PC-3 (cell line): Measurements from ENCODE around the gene SOWAHC. TPM values are rescaled to one million over a fixed set of nuclear protein-coding genes. Genes with fewer than 3 reads are reported as not detected.

ENCODE experiments used
- ATAC-seq: fragments of 200-7000 bp; cut with Tn5 transposase; 2 replicates; pipeline ENCODE4 v1.9.1; 2020; ENCODE audit warnings: mild to moderate bottlenecking, moderate library complexity
- BruUV-seq: library from RNA; stranded (reverse); fragments of 400-500 nt; replicated peaks from 2 replicates; lab custom pipeline; 2021; lab: Mats Ljungman, UMichigan
- CTCF ChIA-PET: fragments of 300-600 bp; sonication (Branson Sonifier 250); formaldehyde crosslinking; loops from one replicate; lab custom pipeline; 2022; ENCODE audit warnings: antibody characterized with exemption; lab: Charles Lee
- POLR2A ChIA-PET: fragments of 300-600 bp; sonication (Branson Sonifier 250); formaldehyde crosslinking; loops from one replicate; lab custom pipeline; 2022; ENCODE audit warnings: antibody characterized with exemption; ENCODE audit not compliant: unreplicated experiment; lab: Charles Lee
- DNase-seq: peaks from one replicate; pipeline ENCODE4 v3.0.0-alpha.2; 2015
- H2AFZ ChIP-seq: fragments of 300-600 bp; sonication (generic); 2 replicates; pipeline ENCODE4 v1.6.0; 2016; ENCODE audit warnings: antibody characterized with exemption, low read length
- H3F3A ChIP-seq: fragments of 300-600 bp; sonication (generic); one replicate; pipeline ENCODE4 v1.6.0; 2017; ENCODE audit warnings: antibody characterized with exemption, low read length, control low read depth, mild to moderate bottlenecking; ENCODE audit not compliant: unreplicated experiment
- H3K27ac ChIP-seq: fragments of 300-600 bp; sonication (generic); 2 replicates; pipeline ENCODE4 v1.5.1; 2016; ENCODE audit warnings: mild to moderate bottlenecking, low read length
- H3K27me3 ChIP-seq: fragments of 300-600 bp; sonication (generic); 2 replicates; pipeline ENCODE4 v1.6.1; 2016; ENCODE audit warnings: low read length, mixed read lengths
- H3K36me3 ChIP-seq: fragments of 300-600 bp; sonication (generic); 2 replicates; pipeline ENCODE4 v1.6.1; 2016; ENCODE audit warnings: low read depth, mixed run types, low read length, mixed read lengths
- H3K4me1 ChIP-seq: fragments of 300-600 bp; sonication (generic); 2 replicates; pipeline ENCODE4 v1.5.1; 2016; ENCODE audit warnings: low read length; ENCODE audit not compliant: insufficient read depth
- H3K4me2 ChIP-seq: fragments of 300-600 bp; sonication (generic); 2 replicates; pipeline ENCODE4 v1.6.0; 2016; ENCODE audit warnings: low read length
- H3K4me3 ChIP-seq: fragments of 300-600 bp; sonication (generic); 2 replicates; pipeline ENCODE4 v1.5.1; 2016; ENCODE audit warnings: mild to moderate bottlenecking, low read length, mixed read lengths
- H3K79me2 ChIP-seq: fragments of 300-600 bp; sonication (generic); 2 replicates; pipeline ENCODE4 v1.6.1; 2017; ENCODE audit warnings: low read length, mixed read lengths
- H3K9ac ChIP-seq: fragments of 300-600 bp; sonication (generic); 2 replicates; pipeline ENCODE4 v1.6.0; 2016; ENCODE audit warnings: mild to moderate bottlenecking, low read length
- H3K9me2 ChIP-seq: fragments of 300-600 bp; sonication (generic); replicated peaks from 2 replicates; pipeline ENCODE4 v1.6.1; 2016; ENCODE audit warnings: mixed run types, low read length, mixed read lengths
- H3K9me3 ChIP-seq: fragments of 300-600 bp; sonication (generic); 2 replicates; pipeline ENCODE4 v1.6.1; 2016; ENCODE audit warnings: low read length, mixed read lengths
- H4K20me1 ChIP-seq: fragments of 300-600 bp; sonication (generic); 2 replicates; pipeline ENCODE4 v1.6.1; 2016; ENCODE audit warnings: low read length, mixed read lengths
- EZH2 ChIP-seq: fragments of 300-600 bp; sonication (generic); IDR thresholded peaks from one replicate; pipeline ENCODE4 v1.6.1; 2017; ENCODE audit warnings: antibody characterized with exemption, mild to moderate bottlenecking, low read length; ENCODE audit not compliant: unreplicated experiment
- EZH2phosphoT487 ChIP-seq: fragments of 300-600 bp; sonication (generic); IDR thresholded peaks from 2 replicates; pipeline ENCODE4 v1.6.1; 2018; ENCODE audit warnings: mild to moderate bottlenecking, antibody characterized with exemption, low read length, borderline replicate concordance
- intact Hi-C: fragments of 100-400 bp; cut with micrococcal nuclease; formaldehyde crosslinking; loops from 2 replicates; pipeline ENCODE4 v1.9.0; 2023
- total RNA-seq: library from RNA; depleted of rRNA; stranded (reverse); fragments of >200 nt; gene quantifications from 2 replicates; pipeline ENCODE4 v1.2.3, GENCODE V29; 2014
- TF ChIP-seq, protein P1 (sequence below): fragments of 300-600 bp; sonication (generic); conservative IDR thresholded peaks from 2 replicates; pipeline ENCODE4 v1.5.1; 2017; ENCODE audit warnings: antibody characterized with exemption, low read depth, mild to moderate bottlenecking, low read length

SOWAHC gene
- total RNA-seq, 1 experiment from 2014 or later: 27.4 TPM

DNA sequence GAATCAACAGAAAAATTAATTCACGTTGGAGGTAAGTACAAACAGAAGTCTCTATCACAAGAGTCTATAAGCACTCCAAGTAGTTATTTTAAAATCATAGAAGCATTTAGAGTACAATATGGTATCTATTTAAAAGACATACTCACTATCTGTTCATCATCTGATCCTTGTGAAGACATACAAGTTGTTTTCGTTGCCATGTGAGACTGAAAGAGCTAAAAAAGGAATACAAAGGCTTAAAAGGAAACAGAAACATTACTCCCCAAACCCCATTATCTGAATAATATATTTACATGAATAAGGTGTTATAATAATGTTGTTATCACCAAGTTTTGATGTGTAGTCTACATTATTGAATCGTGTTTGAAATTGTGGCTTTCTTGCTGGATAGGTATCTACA is 21.3 kb upstream of the SOWAHC start:
- H3F3A ChIP-seq: no peaks in the 10 kb centered on the region
- TF ChIP-seq EZH2phosphoT487 (no peak), EZH2 (no peak)
- TF ChIP-seq, protein P1, sequence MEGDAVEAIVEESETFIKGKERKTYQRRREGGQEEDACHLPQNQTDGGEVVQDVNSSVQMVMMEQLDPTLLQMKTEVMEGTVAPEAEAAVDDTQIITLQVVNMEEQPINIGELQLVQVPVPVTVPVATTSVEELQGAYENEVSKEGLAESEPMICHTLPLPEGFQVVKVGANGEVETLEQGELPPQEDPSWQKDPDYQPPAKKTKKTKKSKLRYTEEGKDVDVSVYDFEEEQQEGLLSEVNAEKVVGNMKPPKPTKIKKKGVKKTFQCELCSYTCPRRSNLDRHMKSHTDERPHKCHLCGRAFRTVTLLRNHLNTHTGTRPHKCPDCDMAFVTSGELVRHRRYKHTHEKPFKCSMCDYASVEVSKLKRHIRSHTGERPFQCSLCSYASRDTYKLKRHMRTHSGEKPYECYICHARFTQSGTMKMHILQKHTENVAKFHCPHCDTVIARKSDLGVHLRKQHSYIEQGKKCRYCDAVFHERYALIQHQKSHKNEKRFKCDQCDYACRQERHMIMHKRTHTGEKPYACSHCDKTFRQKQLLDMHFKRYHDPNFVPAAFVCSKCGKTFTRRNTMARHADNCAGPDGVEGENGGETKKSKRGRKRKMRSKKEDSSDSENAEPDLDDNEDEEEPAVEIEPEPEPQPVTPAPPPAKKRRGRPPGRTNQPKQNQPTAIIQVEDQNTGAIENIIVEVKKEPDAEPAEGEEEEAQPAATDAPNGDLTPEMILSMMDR: no peak
- no peak overlapping the region for H3K9ac ChIP-seq
- no peaks in the 10 kb centered on the region for H3K4me1 ChIP-seq
- H3K9me2 ChIP-seq: no peaks in the 10 kb centered on the region
- BruUV-seq: no TSS peak
- ChIA-PET CTCF (no interaction called here), POLR2A (no interaction called here)
- no peak overlapping the region for H3K4me2 ChIP-seq
- DNase-seq: no peak
- no peaks in the 10 kb centered on the region for H4K20me1 ChIP-seq
- H3K27me3 ChIP-seq: no peaks in the 10 kb centered on the region
- H3K79me2 ChIP-seq: peaks cover 13% of the 10 kb centered on the region; the same call in 1 of the 2 replicates
- H3K4me3 ChIP-seq: no peak overlapping the region
- intact Hi-C loops: no loop called here
- H2AFZ ChIP-seq: no peak overlapping the region
- H3K36me3 ChIP-seq: no peaks in the 10 kb centered on the region
- ATAC-seq: no peak
- no peak overlapping the region for H3K27ac ChIP-seq
- H3K9me3 ChIP-seq: no peaks in the 10 kb centered on the region

DNA sequence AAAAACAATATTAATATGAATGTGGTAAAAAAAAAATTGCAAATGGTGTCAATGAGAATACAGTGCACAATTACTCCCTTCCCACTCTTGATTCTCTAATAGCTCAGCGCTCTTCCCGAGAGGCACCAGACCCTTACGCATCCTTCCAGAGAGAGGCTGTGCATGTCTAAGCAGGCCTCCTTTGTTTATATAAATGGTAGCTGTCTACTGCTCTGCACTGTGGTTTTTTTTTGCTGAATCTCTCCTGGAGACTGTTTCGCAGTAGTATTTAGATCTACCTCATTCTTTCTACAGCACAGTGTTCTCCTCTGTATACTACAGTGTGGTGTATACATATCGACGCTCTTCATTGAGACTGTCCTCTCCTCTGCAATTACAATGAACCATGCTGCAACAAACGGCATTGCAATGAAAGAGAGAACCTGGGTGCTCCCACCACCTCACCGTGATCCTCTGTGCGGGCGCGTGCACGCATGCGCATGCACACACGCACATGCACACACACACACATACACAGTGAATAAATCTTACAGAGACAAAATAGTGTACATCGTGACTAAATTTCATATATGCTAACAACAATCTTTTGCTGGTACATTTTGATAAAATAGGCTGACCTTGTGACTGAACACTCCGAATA is 19.8 kb upstream of the SOWAHC start:
- Histone ChIP-seq H3K9me2 (no peaks in the 10 kb centered on the region), H3F3A (no peaks in the 10 kb centered on the region), H3K79me2 (peaks cover 13% of the 10 kb centered on the region; the same call in 1 of the 2 replicates), H4K20me1 (no peaks in the 10 kb centered on the region), H3K36me3 (no peaks in the 10 kb centered on the region), H3K4me2 (no peak overlapping the region), H3K9ac (no peak overlapping the region), H3K4me1 (no peaks in the 10 kb centered on the region), H3K27me3 (no peaks in the 10 kb centered on the region), H3K9me3 (no peaks in the 10 kb centered on the region), H2AFZ (no peak overlapping the region), H3K27ac (no peak overlapping the region), H3K4me3 (no peak overlapping the region)
- TF ChIP-seq EZH2phosphoT487: no peak
- TF ChIP-seq, protein P1: no peak
- TF ChIP-seq EZH2: no peak
- no peak for ATAC-seq
- intact Hi-C loops: no loop called here
- ChIA-PET POLR2A (no interaction called here), CTCF (no interaction called here)
- DNase-seq: no peak
- BruUV-seq: no TSS peak

DNA sequence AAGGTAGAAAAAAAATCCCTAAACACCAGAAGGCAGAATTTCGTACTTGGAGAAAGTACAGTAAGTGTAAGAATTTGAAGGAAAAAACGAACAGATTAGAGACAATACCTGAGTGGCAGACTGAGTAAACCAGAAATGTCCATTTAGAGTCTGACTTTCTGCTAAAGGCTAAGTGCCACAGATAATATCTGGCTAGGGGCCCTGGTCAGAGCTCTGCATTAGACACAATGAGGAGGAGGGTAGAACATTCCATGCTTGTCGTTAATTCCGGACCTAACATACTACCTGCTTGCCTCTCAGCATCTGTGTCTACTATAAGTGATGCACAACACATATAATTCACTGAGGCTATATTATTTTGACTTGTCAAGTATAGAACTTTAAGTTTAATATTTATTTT is 18.5 kb upstream of the SOWAHC start:
- no TSS peak for BruUV-seq
- no peaks in the 10 kb centered on the region for H3K36me3 ChIP-seq
- CTCF ChIA-PET: no interaction called here
- no peaks in the 10 kb centered on the region for H3F3A ChIP-seq
- no peaks in the 10 kb centered on the region for H3K9me2 ChIP-seq
- ATAC-seq: no peak
- no peak overlapping the region for H2AFZ ChIP-seq
- no peak overlapping the region for H3K4me2 ChIP-seq
- no peaks in the 10 kb centered on the region for H3K27me3 ChIP-seq
- POLR2A ChIA-PET: no interaction called here
- no peaks in the 10 kb centered on the region for H4K20me1 ChIP-seq
- DNase-seq: no peak
- no peaks in the 10 kb centered on the region for H3K9me3 ChIP-seq
- intact Hi-C loops: no loop called here
- H3K27ac ChIP-seq: no peak overlapping the region
- no peak for TF ChIP-seq EZH2phosphoT487
- TF ChIP-seq EZH2: no peak
- TF ChIP-seq, protein P1: no peak
- H3K4me3 ChIP-seq: no peak overlapping the region
- H3K9ac ChIP-seq: no peak overlapping the region
- H3K4me1 ChIP-seq: no peaks in the 10 kb centered on the region
- H3K79me2 ChIP-seq: peaks cover 21% of the 10 kb centered on the region
